GM19025 (cell line): ENCODE measurements around the gene MOGAT1.
"Not testable (repeated sequence)": the region's sequence is repeated elsewhere in the genome, so short reads cannot be mapped to it uniquely, and the experiment has no call there.

Source experiments
- ATAC-seq: cut with Tn5 transposase; IDR thresholded peaks from one replicate; pipeline ENCODE4 v1.9.1; 2021; ENCODE audit warnings: mild to moderate bottlenecking, low read depth, moderate library complexity; ENCODE audit not compliant: unreplicated experiment

The MOGAT1 gene

GRCh38 chr2:222670191-222671038 lies 1.0 kb upstream of the MOGAT1 start:
- no peak for ATAC-seq

- no peak for ATAC-seq
These were observed 577 bp downstream of the MOGAT1 start for GRCh38 chr2:222672068-222672401.

- ATAC-seq: no peak
These were observed 1.8 kb downstream of the MOGAT1 start for GRCh38 chr2:222673273-222673672.

- ATAC-seq: no peak
These were observed 2.4 kb downstream of the MOGAT1 start for GRCh38 chr2:222673883-222674282.

- ATAC-seq: no peak
These were observed 6.5 kb downstream of the MOGAT1 start for GRCh38 chr2:222677981-222678380.

GRCh38 chr2:222683805-222684204 lies 12.3 kb downstream of the MOGAT1 start:
- no peak for ATAC-seq

GRCh38 chr2:222686086-222686750 lies 14.8 kb downstream of the MOGAT1 start:
- no peak for ATAC-seq

GRCh38 chr2:222688917-222689316 lies 17.5 kb downstream of the MOGAT1 start:
- no peak for ATAC-seq

GRCh38 chr2:222689322-222689721 lies 17.9 kb downstream of the MOGAT1 start:
- no peak for ATAC-seq

GRCh38 chr2:222690564-222691200 lies 19.2 kb downstream of the MOGAT1 start:
- ATAC-seq: peak; percentile 84

- not testable (repeated sequence) for ATAC-seq
These were observed 22.0 kb downstream of the MOGAT1 start for GRCh38 chr2:222693413-222693812.

- ATAC-seq: no peak
These were observed 22.4 kb downstream of the MOGAT1 start for GRCh38 chr2:222693837-222694236.

GRCh38 chr2:222698276-222698675 lies 26.8 kb downstream of the MOGAT1 start:
- no peak for ATAC-seq

GRCh38 chr2:222701233-222701632 lies 29.8 kb downstream of the MOGAT1 start:
- ATAC-seq: no peak

- no peak for ATAC-seq
These were observed 30.3 kb downstream of the MOGAT1 start for GRCh38 chr2:222701721-222702131.

GRCh38 chr2:222703091-222703490 lies 31.6 kb downstream of the MOGAT1 start:
- ATAC-seq: no peak

- ATAC-seq: no peak
These were observed 32.4 kb downstream of the MOGAT1 start for GRCh38 chr2:222703886-222704285.

GRCh38 chr2:222706616-222707015 lies 35.2 kb downstream of the MOGAT1 start:
- ATAC-seq: no peak

GRCh38 chr2:222707102-222707688 lies 35.7 kb downstream of the MOGAT1 start:
- peak; percentile 6 for ATAC-seq

GRCh38 chr2:222707689-222708273 lies 36.3 kb downstream of the MOGAT1 start:
- ATAC-seq: peak; percentile 34

- no peak for ATAC-seq
These were observed 36.8 kb downstream of the MOGAT1 start for GRCh38 chr2:222708274-222708710.
